CD8-positive, alpha-beta memory T cell (primary cell): ENCODE data around the gene KSR1. TPM values are rescaled to one million over a fixed set of nuclear protein-coding genes. Genes with fewer than 3 reads are reported as not detected.
"Not testable (repeated sequence)": the region's sequence is repeated elsewhere in the genome, so short reads cannot be mapped to it uniquely, and the experiment has no call there.

ENCODE experiments used
- CTCF ChIA-PET: fragments of 350-600 bp; sonication (Branson Sonifier 250); formaldehyde crosslinking; loops from one replicate; lab custom pipeline; 2021; ENCODE audit warnings: antibody characterized with exemption; lab: Charles Lee
- POLR2A ChIA-PET: fragments of 350-600 bp; sonication (Branson Sonifier 250); formaldehyde crosslinking; loops from one replicate; lab custom pipeline; 2021; ENCODE audit warnings: antibody characterized with exemption; lab: Charles Lee
- DNase-seq, 5 donors: peaks; one replicate each; pipeline versions ENCODE4 v3.0.0 to v3.0.0-alpha.2; 2020 to 2022; ENCODE audit warnings: mixed read lengths in 1 of 5
- H3K27ac ChIP-seq: one replicate; pipeline ENCODE4 v1.7.0; 2013; ENCODE audit warnings: low read depth, mild to moderate bottlenecking, low read length, moderate library complexity
- H3K27me3 ChIP-seq: 2 replicates; pipeline ENCODE4 v1.7.0; 2013; ENCODE audit warnings: low read length, mild to moderate bottlenecking; ENCODE audit not compliant: insufficient read depth, poor library complexity, severe bottlenecking
- H3K36me3 ChIP-seq: 2 replicates; pipeline ENCODE4 v1.7.0; 2013; ENCODE audit warnings: mild to moderate bottlenecking, low read length, moderate library complexity; ENCODE audit not compliant: insufficient read depth
- H3K4me1 ChIP-seq: 2 replicates; pipeline ENCODE4 v1.7.0; 2013; ENCODE audit warnings: mild to moderate bottlenecking, low read length, moderate library complexity; ENCODE audit not compliant: insufficient read depth
- H3K4me3 ChIP-seq: 2 replicates; pipeline ENCODE4 v1.7.0; 2013; ENCODE audit warnings: mild to moderate bottlenecking, low read length
- H3K9me3 ChIP-seq: 2 replicates; pipeline ENCODE4 v1.7.0; 2013; ENCODE audit warnings: mild to moderate bottlenecking, low read length
- H3K27ac Mint-ChIP-seq, 8 donors: one replicate each; pipeline ENCODE4 v1.8.0; 2020 to 2021; ENCODE audit warnings: mixed read lengths in 8 of 8, mild to moderate bottlenecking in 6 of 8, inconsistent platforms in 3 of 8, moderate library complexity in 3 of 8
- H3K27me3 Mint-ChIP-seq, 2 donors: one replicate each; pipeline ENCODE4 v1.8.0; 2020 to 2021; ENCODE audit warnings: mixed read lengths in 2 of 2, mild to moderate bottlenecking in 1 of 2, moderate library complexity in 1 of 2
- H3K36me3 Mint-ChIP-seq, 3 donors: one replicate each; pipeline ENCODE4 v1.8.0; 2020 to 2021; ENCODE audit warnings: mixed read lengths in 3 of 3, inconsistent platforms in 1 of 3, mild to moderate bottlenecking in 1 of 3
- H3K4me1 Mint-ChIP-seq, 3 donors: one replicate each; pipeline ENCODE4 v1.8.0; 2020 to 2021; ENCODE audit warnings: mixed read lengths in 3 of 3, inconsistent platforms in 1 of 3, mild to moderate bottlenecking in 1 of 3
- H3K4me3 Mint-ChIP-seq, 7 donors: one replicate each; pipeline ENCODE4 v1.8.0; 2020 to 2021; ENCODE audit warnings: mixed read lengths in 7 of 7, mild to moderate bottlenecking in 6 of 7, moderate library complexity in 4 of 7, inconsistent platforms in 2 of 7
- H3K9me3 Mint-ChIP-seq, 5 donors: one replicate each; pipeline ENCODE4 v1.8.0; 2020 to 2022; ENCODE audit warnings: mixed read lengths in 5 of 5, mild to moderate bottlenecking in 3 of 5, moderate library complexity in 2 of 5, inconsistent platforms in 1 of 5
- polyA plus RNA-seq: library from polyadenylated mRNA; unstranded; fragments of 300-500 nt; fragmentation: Illumina TruSeq; gene quantifications from one replicate; pipeline ENCODE4 v1.2.3, GENCODE V29; 2021
- total RNA-seq, 2 experiments: library from RNA; stranded (reverse); gene quantifications; one replicate each; pipeline ENCODE4 v1.2.3, GENCODE V29; 2021

KSR1 gene
- total and polyA plus RNA-seq, 3 experiments from 2014 or later, result 2.9 to 26.9 (median 26.3) TPM

GRCh38 chr17:27439342-27439741, 16.9 kb upstream of the KSR1 start:
- no peaks in the 10 kb centered on the region for H3K36me3 ChIP-seq
- H3K36me3 Mint-ChIP-seq, result no peaks in the 10 kb centered on the region
- DNase-seq, result no peak
- H3K4me1 Mint-ChIP-seq, result no peaks in the 10 kb centered on the region
- H3K9me3 ChIP-seq, result no peaks in the 10 kb centered on the region
- ChIA-PET POLR2A (no interaction called here), CTCF (no interaction called here)
- no peak overlapping the region for H3K27ac ChIP-seq
- no peaks in the 10 kb centered on the region for H3K27me3 Mint-ChIP-seq
- peak overlapping the region in 2 of 8 donors; percentile 25 to 85 for H3K27ac Mint-ChIP-seq
- H3K4me3 ChIP-seq, result no peak overlapping the region
- H3K4me1 ChIP-seq, result no peaks in the 10 kb centered on the region
- no peak overlapping the region for H3K4me3 Mint-ChIP-seq
- no peaks in the 10 kb centered on the region for H3K27me3 ChIP-seq
- H3K9me3 Mint-ChIP-seq, result no peaks in the 10 kb centered on the region

DNA sequence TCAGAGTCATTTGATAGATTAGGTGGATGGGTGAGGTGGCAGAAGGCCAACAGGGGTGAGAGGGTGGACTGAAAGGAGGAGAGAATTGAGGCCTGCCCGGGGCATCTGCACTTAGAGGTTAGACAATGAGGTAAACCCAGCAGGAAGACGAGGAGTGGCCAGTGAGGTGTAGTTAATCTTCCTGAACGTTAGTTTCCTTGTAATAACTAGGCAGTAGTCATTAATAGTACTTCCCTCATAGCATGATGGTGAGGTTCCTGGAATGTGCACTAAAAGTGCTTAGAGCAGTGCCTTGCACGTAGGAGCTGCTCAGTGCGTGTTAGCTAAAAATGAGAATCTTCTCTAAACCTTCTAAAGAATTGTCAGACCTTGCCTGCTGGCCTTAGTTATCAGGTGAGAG, 13.5 kb upstream of the KSR1 start:
- H3K36me3 ChIP-seq, result no peaks in the 10 kb centered on the region
- H3K4me3 Mint-ChIP-seq, result no peak overlapping the region
- POLR2A ChIA-PET, result no interaction called here
- H3K27me3 ChIP-seq, result no peaks in the 10 kb centered on the region
- H3K9me3 ChIP-seq, result no peaks in the 10 kb centered on the region
- no peak for DNase-seq
- H3K4me1 ChIP-seq, result no peaks in the 10 kb centered on the region
- H3K27ac Mint-ChIP-seq, result peak overlapping the region in 2 of 8 donors; percentile 0 to 20
- no peaks in the 10 kb centered on the region for H3K36me3 Mint-ChIP-seq
- H3K27ac ChIP-seq, result no peak overlapping the region
- CTCF ChIA-PET, result interaction anchor here (0.7 kb wide), 1 partner anchor 11 kb away, joined by 3 read pairs; no protein-coding TSS in a partner anchor
- H3K27me3 Mint-ChIP-seq, result no peaks in the 10 kb centered on the region
- no peaks in the 10 kb centered on the region for H3K9me3 Mint-ChIP-seq
- no peak overlapping the region for H3K4me3 ChIP-seq
- H3K4me1 Mint-ChIP-seq, result no peaks in the 10 kb centered on the region

DNA sequence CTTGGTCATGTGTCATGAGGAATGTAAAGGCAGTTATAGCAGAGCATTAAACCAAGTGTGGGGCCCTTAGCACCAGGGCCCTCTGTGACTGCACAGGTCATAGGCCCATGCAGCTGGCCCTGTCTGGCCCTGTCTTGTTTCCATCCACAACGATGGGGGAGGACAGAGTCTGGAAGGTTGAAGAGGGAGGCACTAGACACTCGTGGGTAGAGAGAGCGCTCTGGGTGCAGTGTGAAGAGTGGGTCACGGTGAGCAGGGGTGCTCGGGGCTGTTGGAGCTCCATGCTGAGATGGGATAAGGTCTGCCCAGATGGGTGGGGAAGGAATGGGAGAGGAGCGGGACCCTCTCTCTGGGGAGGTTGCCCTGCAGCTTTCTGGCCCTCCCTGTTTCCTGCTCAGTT, 12.8 kb upstream of the KSR1 start:
- ChIA-PET CTCF (no interaction called here), POLR2A (no interaction called here)
- no peaks in the 10 kb centered on the region for H3K4me1 Mint-ChIP-seq

DNA sequence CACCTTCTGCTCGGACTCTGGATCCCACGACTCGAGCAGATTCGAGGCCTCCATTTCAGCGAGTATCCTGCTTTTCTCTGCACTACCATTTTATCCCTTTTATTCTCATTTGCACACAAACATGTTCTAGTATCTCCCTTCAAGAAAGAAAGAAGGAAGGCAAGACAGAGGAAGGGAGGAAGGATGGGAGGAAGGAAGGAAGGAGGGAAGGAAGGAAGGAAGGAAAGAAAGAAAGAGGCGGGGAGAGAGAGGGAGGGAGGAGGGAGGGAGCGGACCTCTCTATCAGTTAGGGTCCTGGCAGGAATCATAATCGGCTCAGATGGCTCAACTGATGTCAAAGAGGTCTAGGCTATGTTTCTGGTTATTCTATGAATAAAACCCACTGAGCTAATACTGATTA, 10.3 kb upstream of the KSR1 start:
- H3K27me3 ChIP-seq, result no peaks in the 10 kb centered on the region
- CTCF ChIA-PET, result interaction anchor here (0.9 to 1.0 kb wide), 2 partner anchors 10 to 58 kb away, joined by 4 to 5 read pairs; no protein-coding TSS in a partner anchor
- H3K27ac Mint-ChIP-seq, result no peak overlapping the region

More for the DNA sequence above, 12.8 kb upstream of the KSR1 start:
- Mint-ChIP-seq H3K27me3 (no peaks in the 10 kb centered on the region), H3K4me3 (peak overlapping the region in 1 of 7 donors; percentile 17), H3K36me3 (no peaks in the 10 kb centered on the region), H3K9me3 (no peaks in the 10 kb centered on the region), H3K27ac (peak overlapping the region in 1 of 8 donors; percentile 66)
- no peak overlapping the region for H3K27ac ChIP-seq
- no peak overlapping the region for H3K4me3 ChIP-seq
- no peak for DNase-seq
- H3K4me1 ChIP-seq, result no peaks in the 10 kb centered on the region
- H3K9me3 ChIP-seq, result no peaks in the 10 kb centered on the region
- no peaks in the 10 kb centered on the region for H3K27me3 ChIP-seq
- no peaks in the 10 kb centered on the region for H3K36me3 ChIP-seq

GRCh38 chr17:27446569-27447301, 9.5 kb upstream of the KSR1 start:
- no peak overlapping the region for H3K27ac Mint-ChIP-seq
- H3K4me1 Mint-ChIP-seq, result no peaks in the 10 kb centered on the region
- Histone ChIP-seq H3K27me3 (no peaks in the 10 kb centered on the region), H3K4me3 (no peak overlapping the region), H3K9me3 (no peaks in the 10 kb centered on the region), H3K27ac (no peak overlapping the region), H3K4me1 (no peaks in the 10 kb centered on the region), H3K36me3 (no peaks in the 10 kb centered on the region)
- H3K9me3 Mint-ChIP-seq, result no peaks in the 10 kb centered on the region
- CTCF ChIA-PET, result interaction anchor here (1.1 kb wide), 1 partner anchor 10 kb away, joined by 3 read pairs; no protein-coding TSS in a partner anchor
- H3K27me3 Mint-ChIP-seq, result no peaks in the 10 kb centered on the region
- DNase-seq, result no peak
- POLR2A ChIA-PET, result no interaction called here
- H3K4me3 Mint-ChIP-seq, result no peak overlapping the region
- no peaks in the 10 kb centered on the region for H3K36me3 Mint-ChIP-seq

More for the DNA sequence above, 10.3 kb upstream of the KSR1 start:
- H3K4me3 ChIP-seq, result no peak overlapping the region
- POLR2A ChIA-PET, result no interaction called here
- no peaks in the 10 kb centered on the region for H3K9me3 Mint-ChIP-seq
- no peaks in the 10 kb centered on the region for H3K4me1 ChIP-seq
- H3K9me3 ChIP-seq, result no peaks in the 10 kb centered on the region
- no peak for DNase-seq
- no peaks in the 10 kb centered on the region for H3K27me3 Mint-ChIP-seq
- H3K36me3 ChIP-seq, result no peaks in the 10 kb centered on the region
- no peak overlapping the region for H3K4me3 Mint-ChIP-seq
- no peaks in the 10 kb centered on the region for H3K4me1 Mint-ChIP-seq
- no peaks in the 10 kb centered on the region for H3K36me3 Mint-ChIP-seq
- H3K27ac ChIP-seq, result no peak overlapping the region

DNA sequence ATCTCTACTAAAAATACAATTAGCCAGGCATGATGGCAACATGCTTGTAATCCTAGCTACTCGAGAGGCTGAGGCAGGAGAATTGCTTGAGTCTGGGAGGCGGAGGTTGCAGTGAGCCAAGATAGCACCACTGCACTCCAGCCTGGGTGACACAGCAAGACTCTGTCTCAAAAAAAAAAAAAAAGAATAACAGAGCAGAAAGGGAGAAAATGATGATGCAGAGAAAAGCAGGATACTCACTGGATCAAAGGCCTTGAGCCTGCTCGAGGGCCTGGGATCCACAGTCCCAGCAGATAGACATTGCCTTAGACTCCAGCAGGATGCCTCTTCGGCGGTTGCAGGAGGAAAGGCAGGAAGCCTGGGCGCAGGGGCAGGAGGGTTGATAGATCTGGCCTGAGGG, 7.7 kb upstream of the KSR1 start:
- H3K4me1 ChIP-seq, H3K4me3 ChIP-seq, H3K27ac ChIP-seq, H3K9me3 ChIP-seq, H3K27me3 ChIP-seq, CTCF ChIA-PET, DNase-seq, H3K36me3 ChIP-seq, POLR2A ChIA-PET, H3K36me3 Mint-ChIP-seq, H3K4me3 Mint-ChIP-seq, H3K9me3 Mint-ChIP-seq, H3K27me3 Mint-ChIP-seq, H3K4me1 Mint-ChIP-seq: not testable (repeated sequence)
- H3K27ac Mint-ChIP-seq, result peak overlapping the region in 1 of 8 donors; percentile 68

DNA sequence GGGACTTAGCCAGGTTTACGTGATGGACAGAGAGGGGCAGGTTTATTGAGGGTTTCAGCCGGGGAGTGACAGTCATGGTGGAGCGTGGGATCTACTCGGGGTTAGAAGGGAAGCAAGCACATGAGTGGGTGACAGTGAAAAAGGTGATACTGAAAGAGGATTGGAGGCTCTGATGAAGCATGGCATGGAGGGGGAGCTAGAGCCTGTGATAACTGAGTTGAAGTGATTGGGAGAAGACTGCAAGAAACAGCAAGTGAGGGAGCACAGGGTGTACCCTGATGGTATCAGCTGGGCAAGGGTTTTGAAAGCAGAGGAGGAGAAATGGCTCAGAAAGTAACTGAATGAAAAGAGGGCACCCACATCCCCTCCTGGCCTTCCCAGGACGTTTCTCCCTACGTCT, 6.7 kb upstream of the KSR1 start:
- ChIA-PET POLR2A (no interaction called here), CTCF (interaction anchor here (1.5 kb wide), 1 partner anchor 24 kb away, joined by 4 read pairs; no protein-coding TSS in a partner anchor)
- H3K4me3 ChIP-seq, result no peak overlapping the region
- H3K4me1 ChIP-seq, result no peaks in the 10 kb centered on the region
- DNase-seq, result no peak
- H3K9me3 Mint-ChIP-seq, result no peaks in the 10 kb centered on the region
- H3K9me3 ChIP-seq, result no peaks in the 10 kb centered on the region
- peaks cover 0 to 2% (median 0%) of the 10 kb centered on the region in 3 donors for H3K4me1 Mint-ChIP-seq
- no peaks in the 10 kb centered on the region for H3K36me3 ChIP-seq
- no peaks in the 10 kb centered on the region for H3K27me3 Mint-ChIP-seq
- no peaks in the 10 kb centered on the region for H3K36me3 Mint-ChIP-seq
- no peaks in the 10 kb centered on the region for H3K27me3 ChIP-seq
- no peak overlapping the region for H3K27ac ChIP-seq
- no peak overlapping the region for H3K4me3 Mint-ChIP-seq
- H3K27ac Mint-ChIP-seq, result no peak overlapping the region

- H3K9me3 Mint-ChIP-seq, result no peaks in the 10 kb centered on the region
- CTCF ChIA-PET, result interaction anchor here (1.5 kb wide), 1 partner anchor 24 kb away, joined by 4 read pairs; no protein-coding TSS in a partner anchor
- no peak overlapping the region for H3K4me3 Mint-ChIP-seq
- H3K27ac Mint-ChIP-seq, result peak overlapping the region in 1 of 8 donors; percentile 24
- Histone ChIP-seq H3K4me1 (no peaks in the 10 kb centered on the region), H3K9me3 (no peaks in the 10 kb centered on the region), H3K27me3 (no peaks in the 10 kb centered on the region), H3K4me3 (no peak overlapping the region), H3K36me3 (no peaks in the 10 kb centered on the region), H3K27ac (no peak overlapping the region)
- H3K27me3 Mint-ChIP-seq, result no peaks in the 10 kb centered on the region
- no peak for DNase-seq
- no peaks in the 10 kb centered on the region for H3K36me3 Mint-ChIP-seq
- peaks cover under 1 to 3% (median 1%) of the 10 kb centered on the region in 3 donors for H3K4me1 Mint-ChIP-seq
- POLR2A ChIA-PET, result no interaction called here
These were observed 6.3 kb upstream of the KSR1 start for GRCh38 chr17:27449988-27450387.
